ENCODE results near the gene ATP10A.

Gene ATP10A

DNA sequence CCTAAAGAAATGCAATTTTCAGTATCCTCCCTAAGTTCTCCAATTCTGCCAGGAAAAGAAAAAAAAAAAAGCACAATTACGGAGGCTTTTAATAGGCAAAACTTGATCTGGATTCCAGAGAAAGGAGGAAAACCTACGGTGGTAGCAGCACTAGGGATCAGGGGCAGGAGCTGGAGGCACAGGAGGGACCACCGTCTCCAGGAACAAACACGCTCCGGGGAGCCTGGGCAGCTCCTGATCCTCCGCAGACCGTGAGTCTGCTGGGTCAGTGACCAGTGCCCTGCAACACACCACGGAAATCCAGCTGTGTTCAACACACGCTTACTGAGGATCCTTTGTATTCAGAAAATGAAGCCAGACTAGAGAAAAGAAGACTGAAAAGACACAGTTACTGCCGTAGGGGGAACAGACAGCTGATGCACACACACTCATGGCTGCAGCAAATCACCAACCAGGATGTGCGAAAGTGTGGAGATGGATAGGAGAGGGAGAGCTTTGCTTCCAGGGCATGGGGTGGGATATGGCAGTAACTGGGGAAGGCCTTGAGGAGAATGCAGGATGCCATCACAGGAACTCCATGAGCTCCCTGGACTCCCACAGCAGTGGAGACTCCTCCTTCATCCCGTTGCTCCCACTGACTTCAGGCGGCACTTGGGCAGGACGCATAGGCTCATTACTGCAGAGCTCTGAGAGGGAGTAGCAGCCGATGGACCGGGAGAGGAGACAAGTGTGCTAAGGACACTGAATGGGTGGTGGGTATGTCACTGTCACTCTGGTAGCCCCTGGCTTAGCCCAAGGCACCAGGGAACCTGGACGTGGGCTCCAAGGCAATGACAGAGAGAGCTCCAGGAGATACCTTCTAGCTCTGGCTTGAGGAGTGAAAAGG is 167.0 kb downstream of the ATP10A start:
- FAIRE-seq, result no peak

DNA sequence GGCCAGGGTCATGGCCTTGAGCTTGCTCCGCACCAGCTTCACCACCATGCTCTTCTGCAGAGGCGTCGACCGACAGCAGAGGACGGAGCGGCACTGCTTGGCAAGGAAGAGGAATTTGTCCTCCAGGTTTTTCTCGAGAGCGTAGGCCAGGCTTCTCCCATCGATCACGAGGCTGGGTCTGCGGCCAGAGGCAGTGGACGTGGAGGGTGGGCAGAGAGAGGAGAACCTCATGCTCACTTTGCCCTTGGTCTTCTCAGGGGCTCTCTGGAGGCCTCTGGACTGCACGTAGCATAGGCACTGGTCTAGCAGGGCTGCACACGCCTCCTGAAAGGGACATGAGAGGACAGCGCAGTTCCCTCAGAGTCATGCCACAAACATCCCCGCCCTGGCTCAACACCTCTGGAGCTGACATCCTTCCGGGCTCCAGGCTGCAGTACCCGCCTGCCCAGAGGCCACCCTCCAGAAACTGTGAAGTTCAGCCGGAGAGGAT is 168.3 kb downstream of the ATP10A start:
- no peak for FAIRE-seq

DNA sequence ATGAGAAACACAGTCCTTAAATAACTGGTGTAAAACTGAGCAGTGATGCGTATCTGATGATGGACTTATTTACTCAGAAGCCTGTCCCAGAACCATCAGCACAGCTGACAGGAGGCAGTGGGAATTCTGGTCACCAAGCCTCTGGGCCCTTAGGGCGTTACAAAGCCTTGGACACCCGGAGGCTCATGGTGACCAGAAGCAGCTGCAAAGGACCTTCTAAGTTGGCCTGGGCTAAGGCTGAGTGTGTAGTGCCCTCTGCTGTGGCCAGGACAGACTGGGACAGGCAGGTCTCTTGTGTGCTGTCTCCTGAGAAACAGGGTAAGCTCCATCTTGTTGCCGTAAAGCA is 168.9 kb downstream of the ATP10A start:
- no peak for FAIRE-seq

DNA sequence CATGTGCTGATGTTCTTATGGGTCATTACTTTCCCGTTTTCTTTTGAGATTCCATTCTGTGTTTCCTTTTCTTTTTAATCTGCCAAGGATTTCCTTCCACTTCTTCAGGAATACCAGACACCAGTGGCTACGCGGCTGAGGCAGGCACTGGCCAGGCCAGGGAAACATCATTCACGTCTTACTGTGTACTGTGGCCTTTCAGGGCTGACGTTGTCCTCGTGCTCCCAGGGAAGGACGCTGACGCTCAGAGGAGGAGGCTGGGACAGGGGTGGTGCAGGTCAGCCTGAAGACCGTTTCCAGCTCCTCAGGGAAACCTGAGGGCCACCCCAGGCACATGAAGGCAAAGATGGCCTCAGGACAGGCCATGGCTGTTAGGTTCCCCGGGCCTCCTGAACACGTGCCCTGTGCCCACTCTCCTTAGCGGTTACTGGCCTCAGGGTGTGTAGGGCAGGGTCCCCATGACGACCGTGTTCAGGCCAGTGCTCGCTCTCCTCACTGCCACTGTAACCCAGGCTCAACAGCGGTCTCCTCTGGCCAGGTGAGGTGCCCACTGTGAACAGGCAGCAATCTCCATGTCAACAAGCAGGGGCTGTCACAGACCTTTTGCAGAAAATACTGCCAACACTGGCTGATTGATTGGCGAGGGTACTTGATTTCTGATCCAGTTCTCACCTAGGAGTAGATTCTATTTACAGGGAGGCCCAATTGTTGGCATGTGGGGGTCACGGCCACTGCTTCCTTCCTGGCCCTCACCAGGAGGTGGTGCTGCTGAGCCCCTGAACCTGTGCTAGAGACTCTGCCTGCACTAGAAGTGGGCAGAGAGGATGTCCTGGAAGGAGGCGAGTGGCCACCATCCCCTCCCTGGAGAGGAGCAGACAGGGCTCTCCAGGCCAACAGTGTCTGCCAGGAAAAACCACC is 169.5 kb downstream of the ATP10A start:
- no peak for FAIRE-seq

DNA sequence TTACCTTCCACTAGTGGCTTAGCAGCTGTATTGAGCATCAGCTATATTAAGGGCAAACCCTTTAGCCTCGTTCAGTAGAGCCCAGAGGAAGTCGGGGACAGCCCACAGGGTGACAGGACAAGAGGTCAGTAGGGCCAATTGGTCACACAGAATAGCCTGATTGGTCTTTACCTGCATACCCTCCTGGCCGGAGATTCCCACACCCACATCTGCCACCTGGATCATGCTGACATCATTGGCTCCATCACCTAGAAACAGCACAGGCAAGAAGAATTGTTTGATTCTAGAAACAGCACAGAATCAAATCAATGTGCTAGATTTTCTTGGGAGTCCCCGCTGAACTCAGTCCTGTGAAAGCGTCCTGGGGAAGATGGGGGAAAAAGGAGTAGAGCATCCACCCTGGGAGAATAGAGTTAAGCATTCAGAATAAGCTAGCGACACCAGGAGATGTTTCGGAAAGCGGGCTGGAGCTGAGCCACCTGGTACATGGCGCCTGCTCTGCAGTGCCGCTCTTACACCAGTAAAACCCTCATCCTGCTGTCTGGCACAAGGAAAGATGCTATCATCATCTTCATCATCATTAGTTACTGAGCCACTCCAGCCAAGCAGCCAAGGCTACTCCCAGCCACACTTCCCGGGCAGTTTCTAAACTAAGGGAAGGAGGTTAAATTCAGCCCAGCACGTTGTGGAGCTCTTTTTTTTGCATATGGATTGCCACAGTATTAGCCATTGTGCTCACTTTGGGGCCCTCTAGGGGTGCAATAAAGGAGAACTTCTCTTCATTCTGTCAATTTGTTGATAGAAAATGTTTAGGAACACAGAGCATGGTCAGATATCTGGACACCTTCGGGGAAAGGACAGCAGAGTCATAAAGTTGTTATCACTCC is 171.3 kb downstream of the ATP10A start:
- no peak for FAIRE-seq

DNA sequence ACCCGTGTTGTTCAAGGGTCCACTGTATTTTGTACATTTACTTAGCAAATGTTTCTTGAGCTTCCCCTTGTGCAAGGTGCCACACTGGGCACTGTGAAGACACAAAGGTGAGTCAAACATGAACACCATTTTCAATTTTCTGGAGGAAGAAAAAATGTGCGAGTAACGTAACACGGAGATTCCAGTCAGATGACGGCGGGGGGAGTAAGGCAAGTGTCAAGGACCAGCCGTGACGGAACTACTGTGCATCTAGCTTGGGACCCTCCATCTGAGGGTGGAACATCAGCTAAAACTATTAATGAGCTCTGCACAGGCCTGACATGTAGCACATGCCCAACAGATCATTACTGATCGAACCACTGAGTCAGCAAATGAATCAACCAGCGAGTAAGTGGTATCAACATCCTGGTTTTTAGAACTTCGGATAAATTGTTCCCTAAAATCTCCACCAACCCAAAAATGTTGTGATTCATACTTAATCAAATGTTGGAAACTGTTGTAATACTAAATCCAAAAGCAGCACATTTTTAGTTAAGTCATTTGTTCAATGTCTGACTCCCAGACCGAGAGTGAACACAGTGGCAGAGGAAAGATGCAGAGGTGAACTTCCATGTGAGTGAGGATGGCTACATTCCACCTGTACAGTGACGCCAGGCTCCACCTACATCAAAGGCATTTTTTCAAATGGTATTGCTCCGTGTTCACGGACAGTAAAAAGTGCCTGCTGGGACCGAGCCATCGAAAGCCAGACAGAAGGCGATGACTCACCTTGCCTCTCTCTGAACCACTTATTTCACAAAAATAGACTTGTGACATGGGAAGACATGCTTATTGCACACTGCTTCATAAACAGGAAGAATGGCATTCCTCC is 172.2 kb downstream of the ATP10A start:
- FAIRE-seq, result no peak

DNA sequence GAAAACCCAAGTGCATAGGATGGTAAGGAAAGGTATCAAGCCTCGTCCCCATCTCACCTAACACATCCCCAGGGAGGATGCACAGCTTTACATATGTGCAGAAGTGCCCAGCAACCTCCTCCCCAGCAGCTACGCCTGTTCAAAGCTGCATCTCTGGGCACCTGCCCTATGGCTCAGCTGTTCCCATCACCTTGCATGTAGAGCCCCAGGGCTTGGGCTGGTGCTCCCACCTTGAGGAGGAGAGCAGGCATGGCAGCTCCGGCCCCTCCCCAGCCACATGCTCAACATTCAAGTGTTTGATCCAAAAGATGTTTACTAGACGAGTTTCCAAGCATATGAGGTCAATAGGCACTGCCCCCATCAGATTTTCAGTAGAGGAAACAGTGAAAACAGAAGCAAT is 173.5 kb downstream of the ATP10A start:
- no peak for FAIRE-seq

DNA sequence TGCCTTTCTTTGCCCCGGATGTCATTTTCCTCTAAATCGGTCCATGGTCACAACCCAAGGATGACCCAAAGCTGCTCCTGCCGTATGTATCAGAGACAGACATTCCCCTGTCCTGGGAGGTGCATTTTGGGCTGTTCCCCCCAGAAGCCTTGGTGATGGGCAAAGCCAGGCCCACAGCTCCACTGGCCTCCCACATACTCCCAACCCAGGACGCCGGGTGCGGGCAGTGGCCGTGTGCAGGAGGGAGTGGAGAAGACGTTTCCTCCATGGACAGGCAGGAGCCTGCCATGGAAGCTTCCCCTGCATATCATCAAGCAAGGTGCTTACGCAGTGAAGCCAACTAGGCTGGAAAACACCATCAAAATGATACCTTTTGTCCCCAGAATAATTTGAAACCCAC is 175.0 kb downstream of the ATP10A start:
- FAIRE-seq, result no peak

DNA sequence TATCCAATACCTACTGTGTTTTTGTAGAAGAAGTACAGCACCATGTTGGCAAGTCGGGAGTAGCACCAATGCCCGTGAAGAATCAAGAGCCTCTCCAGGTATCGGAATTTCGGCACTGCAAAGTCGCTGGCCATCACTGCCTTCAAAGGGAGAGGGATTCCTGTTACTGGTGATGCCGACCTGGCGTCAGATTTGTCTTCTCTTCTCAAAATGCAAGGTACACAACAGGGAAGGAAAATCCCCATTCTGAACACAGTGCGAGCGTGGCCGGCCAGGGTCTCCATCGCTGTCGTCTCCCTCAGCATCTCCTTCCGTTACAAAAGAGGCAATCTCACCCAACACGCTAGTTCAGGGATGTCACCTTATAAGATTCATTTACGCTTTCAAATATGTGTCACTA is 175.4 kb downstream of the ATP10A start:
- no peak for FAIRE-seq

DNA sequence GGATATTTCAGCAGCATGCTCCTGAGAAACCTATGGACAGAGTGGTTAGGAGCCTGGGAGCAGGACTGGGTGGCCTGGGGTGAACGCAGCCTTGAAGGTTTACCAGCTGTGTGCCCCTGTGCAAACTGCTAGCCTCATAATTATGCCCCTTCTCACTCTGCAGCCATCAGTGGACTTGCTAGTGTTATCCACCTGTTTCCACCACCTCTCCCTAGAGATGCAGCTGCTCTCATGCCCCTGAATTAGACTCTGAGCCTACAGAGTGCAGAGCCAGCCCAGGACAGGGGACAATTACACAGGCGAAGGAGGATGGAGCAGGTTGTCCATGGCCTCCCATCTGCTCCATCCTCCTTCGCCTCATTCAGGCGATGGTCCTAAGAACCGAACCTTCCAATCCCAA is 175.9 kb downstream of the ATP10A start:
- no peak for FAIRE-seq

DNA sequence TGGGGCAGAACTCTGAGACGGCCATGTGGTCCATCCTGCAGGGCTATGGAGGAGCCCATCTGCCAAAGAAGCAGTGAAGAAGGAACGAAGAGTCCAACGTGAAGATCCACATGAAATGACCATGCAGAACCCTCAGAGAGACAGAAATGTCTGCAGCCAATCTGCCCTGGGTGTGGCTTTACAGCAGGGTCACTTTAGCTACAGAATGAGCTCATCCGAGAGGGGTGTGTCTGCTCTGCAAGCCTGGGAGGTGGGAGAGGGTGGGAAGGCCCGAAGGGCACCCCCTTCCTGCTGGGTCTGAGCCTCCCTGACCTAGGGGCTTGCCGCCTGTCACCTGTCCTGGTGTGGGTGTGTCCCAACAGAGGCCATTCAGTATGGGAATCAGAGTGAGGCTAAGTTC is 176.3 kb downstream of the ATP10A start:
- no peak for FAIRE-seq

DNA sequence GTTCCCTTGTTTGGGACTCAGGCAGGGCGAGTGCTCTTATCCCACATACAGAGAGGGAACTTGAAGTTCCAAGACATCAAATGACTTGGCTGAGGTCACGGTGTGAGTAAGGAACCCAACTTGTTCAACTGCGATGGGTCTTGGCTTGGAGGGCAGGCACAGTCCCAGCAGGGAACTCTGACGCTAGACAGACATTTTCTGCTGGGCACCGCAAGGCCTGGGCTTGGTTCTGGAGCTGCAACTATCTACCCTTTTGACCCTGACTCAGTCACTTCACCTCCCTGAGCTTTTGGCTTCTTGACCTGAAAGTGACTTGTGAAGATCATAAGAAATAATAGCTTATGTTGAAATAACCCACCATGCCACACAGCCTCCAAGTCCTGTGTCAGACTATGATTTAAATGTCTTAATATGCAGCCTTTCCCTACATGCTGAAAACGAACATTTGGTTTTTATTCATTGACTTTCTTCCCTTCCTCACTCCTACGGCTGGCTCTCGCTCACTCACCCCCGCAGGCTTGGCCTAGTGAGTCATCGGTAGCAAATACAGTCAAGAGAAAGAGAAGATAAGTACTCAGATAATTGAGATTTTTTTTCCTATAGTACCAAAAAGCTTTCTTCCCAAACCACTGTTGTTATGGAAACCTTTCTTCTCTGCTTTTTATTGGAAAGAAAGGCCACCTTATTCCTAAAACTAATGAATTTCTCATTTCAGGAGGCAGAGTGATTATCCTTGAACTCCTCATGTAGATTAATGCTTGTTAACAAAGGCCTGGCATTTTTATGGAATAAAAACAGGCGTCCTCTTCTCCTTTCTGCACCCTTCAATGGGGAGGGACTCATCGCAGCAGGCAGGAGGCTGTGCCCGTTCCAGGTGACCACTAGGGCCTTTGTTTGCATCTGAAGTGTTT is 178.4 kb downstream of the ATP10A start:
- FAIRE-seq, result no peak

DNA sequence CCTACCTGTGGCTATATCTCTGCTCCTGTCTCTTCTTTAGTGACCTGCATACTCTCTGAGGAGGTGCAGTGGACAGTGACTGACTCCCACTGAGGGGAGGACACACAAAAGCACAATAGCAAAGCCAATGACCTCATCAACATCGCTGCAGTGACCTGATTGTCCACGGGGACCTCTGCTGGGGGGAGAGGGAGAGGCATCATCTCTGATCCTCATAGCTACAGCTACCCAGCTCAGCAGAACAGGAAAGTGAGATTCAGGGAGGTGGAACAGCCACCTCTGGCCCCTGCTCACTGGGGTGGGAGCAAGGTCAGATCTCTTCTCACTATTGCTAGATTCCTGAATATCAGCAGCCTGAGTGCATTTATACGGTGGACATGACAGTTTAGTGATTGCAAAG is 179.2 kb downstream of the ATP10A start:
- no peak for FAIRE-seq

DNA sequence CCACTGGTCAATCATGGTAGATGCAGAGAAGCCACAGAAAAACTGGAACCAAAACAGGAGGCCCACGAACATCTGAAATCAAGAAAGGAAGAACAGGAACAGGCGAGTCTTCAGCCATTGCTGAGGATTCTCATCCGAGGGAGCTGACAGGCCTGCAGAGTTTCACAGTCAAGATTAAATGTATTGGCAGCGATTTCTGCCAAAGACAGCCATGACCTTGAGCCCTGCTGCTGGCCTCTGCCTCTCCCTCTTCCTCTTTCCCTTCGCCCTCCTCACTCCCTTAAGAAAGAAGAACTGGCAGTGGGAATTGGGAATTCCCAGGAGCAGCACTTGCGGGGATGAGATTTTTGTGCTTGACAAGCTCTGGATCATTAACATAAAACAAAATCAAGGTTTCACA is 179.7 kb downstream of the ATP10A start:
- FAIRE-seq, result no peak

DNA sequence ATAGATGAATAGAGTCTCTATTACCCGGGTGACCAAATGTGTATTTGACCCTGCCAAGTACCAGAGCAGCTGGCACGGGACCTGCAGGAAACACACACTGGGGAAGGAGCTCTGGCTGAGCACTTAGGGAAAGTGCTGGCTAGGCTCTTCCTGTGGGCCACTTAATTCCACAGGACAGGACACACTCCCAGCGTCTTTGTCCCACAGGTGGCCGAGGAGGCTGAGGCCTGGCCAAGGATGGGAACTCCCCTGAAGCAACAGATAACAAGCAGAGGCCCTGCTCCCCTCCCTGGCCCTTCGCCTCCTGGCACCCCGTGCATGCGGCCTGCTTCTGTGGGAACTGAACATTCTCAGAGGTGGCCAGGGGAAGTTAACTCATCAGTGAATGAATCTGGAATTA is 180.8 kb downstream of the ATP10A start:
- no peak for FAIRE-seq

DNA sequence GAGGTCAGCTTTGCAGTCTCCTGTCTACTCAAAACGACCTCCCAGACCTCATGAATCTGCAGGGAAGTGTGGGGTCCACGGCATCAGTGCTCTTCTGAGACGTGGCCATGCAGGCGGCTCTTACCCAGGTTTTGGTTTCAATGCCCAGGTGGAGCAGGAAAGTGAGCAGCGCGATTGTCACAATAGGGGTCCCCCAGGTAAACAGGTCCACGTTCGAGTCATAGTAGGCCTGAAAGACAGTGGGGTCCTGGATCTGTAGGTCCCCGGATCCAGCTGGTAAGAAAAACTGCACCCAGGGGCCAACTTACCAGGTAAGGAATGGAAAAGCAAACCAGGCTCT is 182.5 kb downstream of the ATP10A start:
- FAIRE-seq, result no peak

DNA sequence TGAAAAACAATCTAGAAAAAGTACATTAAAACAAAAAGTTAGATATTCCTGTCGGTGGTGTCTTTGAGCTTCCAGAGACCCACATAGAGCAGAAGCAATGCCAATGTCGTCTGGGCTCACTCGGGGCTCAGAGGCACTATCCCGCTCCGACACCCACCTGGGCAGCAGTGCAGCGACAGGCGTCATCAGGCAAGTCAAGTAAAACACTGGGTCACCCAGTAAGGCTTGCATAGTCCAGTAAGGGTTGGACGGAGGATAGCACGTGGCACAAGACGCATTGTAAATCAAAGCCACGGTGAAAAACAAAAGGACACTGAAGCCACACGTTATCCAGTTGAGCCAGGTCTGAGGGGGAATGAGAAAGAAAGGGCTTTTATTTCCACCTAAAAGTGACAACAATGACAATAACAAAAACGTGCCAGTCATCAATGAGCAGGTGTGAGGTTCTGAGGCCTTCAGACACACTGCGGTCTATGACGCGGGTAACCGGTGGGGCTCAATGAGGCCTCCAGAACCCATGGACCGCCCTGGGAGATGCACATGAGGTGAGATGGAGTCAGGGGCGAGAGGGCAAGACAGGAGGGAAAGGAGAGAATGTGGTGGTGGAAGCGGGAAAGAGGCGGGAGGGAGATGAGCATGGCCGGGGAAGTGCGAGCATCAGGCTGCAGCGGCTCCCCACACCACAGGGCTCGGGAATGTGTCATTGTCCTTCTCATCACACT is 183.0 kb downstream of the ATP10A start:
- no peak for FAIRE-seq

DNA sequence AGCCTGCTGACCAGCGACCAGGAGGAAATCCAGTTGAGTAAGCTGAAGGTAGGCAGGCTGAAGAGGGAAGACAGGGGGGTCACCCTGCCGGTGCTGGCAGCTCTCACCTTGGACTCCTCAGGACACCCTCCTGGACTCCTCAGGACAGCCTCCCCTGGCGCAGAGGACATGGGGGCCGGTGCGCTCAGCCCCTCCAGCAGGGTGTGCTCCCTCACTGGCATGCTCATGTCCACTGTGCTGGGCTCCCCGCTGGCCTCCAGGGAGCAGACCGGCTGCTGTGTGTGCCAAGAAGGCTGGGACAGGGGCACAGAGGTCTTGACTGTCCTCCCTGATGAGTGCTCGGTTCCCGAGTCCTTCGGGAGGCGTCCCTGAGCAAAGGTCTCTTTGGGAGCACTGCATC is 183.6 kb downstream of the ATP10A start:
- no peak for FAIRE-seq

DNA sequence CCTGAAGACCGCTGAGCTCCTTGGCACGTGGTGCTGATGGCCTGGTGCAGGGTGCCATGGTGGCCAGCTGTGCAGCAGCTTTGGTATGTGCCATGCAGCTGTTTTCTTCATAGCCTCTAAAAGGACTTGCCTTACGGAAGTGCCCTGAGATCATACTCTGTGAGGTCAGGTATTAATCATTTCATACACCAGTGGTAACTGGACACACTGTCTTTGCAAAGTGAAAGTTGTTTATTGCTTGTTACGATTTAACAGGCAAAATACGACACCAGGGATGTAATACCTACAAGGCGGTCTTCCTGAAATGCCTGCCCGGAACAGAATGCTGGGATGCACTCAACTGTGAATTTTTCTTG is 184.6 kb downstream of the ATP10A start:
- FAIRE-seq, result no peak
